Activated CD4-positive, alpha-beta T cell treated with anti-CD3 and anti-CD28 coated beads, Interleukin-2, amount 50 U/mL, for 1 hour (primary cell): ENCODE results near the gene DRG2.

Source experiments
- DNase-seq: peaks from one replicate; pipeline ENCODE4 v3.0.0-alpha.2; 2020

Gene DRG2

GRCh38 chr17:18144855-18145254, 57.1 kb downstream of the DRG2 start:
- no peak for DNase-seq

GRCh38 chr17:18145811-18146210, 58.1 kb downstream of the DRG2 start:
- DNase-seq = no peak

DNA sequence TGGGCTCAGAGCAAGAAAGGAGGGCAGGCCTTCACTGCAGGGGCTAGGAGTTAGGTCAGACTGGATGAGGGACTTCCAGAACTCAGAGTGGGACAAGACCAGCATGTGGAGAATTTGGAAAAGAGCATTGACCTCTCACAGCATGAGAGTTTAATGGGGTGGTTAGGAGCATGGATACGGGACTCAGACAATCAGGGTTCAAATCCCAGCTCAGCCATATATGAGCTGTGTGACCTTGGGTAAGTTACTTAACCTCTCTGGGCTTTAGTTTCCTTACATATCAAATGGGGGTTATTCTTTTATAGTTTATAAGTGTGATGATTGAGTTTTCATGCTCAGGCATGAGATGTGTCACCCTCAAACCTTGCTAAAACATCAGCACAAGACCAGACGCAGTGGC, 58.5 kb downstream of the DRG2 start:
- DNase-seq = no peak

- no peak for DNase-seq
Observed at GRCh38 chr17:18146980-18147379, 59.2 kb downstream of the DRG2 start.

GRCh38 chr17:18148586-18148985, 60.8 kb downstream of the DRG2 start:
- no peak for DNase-seq

DNA sequence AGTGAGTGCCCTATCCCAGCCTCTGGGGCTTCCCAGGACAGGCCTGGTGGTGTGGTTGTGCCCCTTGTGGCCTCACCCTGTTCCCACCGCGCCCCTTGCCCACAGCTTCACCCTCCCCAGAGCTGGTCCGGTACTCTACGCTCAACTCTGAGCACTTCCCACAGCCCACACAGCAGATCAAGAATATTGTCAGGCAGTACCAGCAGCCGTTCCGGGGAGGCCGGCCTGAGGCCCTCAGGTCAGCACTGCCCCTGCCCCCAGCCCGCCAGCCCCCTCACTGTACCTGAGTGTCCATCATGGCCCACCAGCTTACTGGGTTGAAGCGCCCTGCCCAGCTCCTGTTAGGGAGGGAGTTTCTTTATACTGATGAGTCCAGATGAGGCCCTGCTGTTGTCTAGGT, 63.5 kb downstream of the DRG2 start:
- no peak for DNase-seq

- DNase-seq = no peak
Observed at GRCh38 chr17:18155179-18155578, 67.4 kb downstream of the DRG2 start.

- no peak for DNase-seq
Observed at GRCh38 chr17:18156171-18156975, 68.6 kb downstream of the DRG2 start.

DNA sequence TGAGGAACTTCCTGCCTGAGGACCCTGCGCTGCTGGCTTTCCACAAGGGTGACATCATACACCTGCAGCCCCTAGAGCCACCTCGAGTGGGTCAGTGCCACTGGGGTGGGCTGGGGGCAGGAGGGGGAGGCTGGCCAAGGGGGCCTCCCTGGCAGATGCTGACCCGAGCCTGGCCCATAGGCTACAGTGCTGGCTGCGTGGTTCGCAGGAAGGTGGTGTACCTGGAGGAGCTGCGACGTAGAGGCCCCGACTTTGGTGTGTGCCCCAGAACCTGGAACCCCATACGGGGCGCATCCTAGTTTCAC, 69.2 kb downstream of the DRG2 start:
- no peak for DNase-seq
